ENCODE data around the gene GDPD5. TPM values are rescaled to one million over a fixed set of nuclear protein-coding genes. Genes with fewer than 3 reads are reported as not detected.

The GDPD5 gene
- total RNA-seq, 6 donors from 2014 or later: 5.7 to 34.6 (median 14.0) TPM

DNA sequence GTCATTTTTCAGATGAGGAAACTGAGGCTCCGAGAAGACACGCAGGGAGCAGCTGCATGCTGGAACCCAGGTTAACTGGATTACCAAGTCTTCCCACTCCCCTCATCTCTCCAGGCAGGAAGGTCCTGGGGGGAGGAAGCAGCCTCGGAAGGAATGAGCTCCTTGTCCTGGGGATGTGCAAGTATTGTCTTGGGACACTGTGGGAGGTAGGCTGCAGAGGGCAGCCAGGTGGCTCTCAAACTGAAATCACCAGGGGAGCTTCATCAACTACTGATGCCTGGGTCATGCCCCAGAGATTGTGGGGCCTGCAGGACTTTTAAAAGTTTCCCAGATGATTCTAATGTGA, 7.6 kb downstream of the GDPD5 start:
- no peaks in the 10 kb centered on the region for H3K36me3 ChIP-seq
- H3K4me1 ChIP-seq: no peaks in the 10 kb centered on the region
- no peaks in the 10 kb centered on the region for H3K9me3 ChIP-seq
- no peak for DNase-seq
- no peak for ATAC-seq (ENCODE audit: low FRiP score in 2 of 2)
- H3K27ac ChIP-seq: no peak overlapping the region
- no peaks in the 10 kb centered on the region for H3K27me3 ChIP-seq
- no peak for TF ChIP-seq POLR2A (IDR thresholded peaks at IDR 0.05)
- TF ChIP-seq EP300 (IDR thresholded peaks at IDR 0.05): no peak
- TF ChIP-seq, protein P1, sequence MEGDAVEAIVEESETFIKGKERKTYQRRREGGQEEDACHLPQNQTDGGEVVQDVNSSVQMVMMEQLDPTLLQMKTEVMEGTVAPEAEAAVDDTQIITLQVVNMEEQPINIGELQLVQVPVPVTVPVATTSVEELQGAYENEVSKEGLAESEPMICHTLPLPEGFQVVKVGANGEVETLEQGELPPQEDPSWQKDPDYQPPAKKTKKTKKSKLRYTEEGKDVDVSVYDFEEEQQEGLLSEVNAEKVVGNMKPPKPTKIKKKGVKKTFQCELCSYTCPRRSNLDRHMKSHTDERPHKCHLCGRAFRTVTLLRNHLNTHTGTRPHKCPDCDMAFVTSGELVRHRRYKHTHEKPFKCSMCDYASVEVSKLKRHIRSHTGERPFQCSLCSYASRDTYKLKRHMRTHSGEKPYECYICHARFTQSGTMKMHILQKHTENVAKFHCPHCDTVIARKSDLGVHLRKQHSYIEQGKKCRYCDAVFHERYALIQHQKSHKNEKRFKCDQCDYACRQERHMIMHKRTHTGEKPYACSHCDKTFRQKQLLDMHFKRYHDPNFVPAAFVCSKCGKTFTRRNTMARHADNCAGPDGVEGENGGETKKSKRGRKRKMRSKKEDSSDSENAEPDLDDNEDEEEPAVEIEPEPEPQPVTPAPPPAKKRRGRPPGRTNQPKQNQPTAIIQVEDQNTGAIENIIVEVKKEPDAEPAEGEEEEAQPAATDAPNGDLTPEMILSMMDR (IDR thresholded peaks at IDR 0.05): no peak
- TF ChIP-seq POLR2AphosphoS5 (IDR thresholded peaks at IDR 0.05): no peak
- no peak overlapping the region for H3K4me3 ChIP-seq
- 90 to 92% methylated on average over 3 of the region's 3 CpGs for WGBS, 2 donors

DNA sequence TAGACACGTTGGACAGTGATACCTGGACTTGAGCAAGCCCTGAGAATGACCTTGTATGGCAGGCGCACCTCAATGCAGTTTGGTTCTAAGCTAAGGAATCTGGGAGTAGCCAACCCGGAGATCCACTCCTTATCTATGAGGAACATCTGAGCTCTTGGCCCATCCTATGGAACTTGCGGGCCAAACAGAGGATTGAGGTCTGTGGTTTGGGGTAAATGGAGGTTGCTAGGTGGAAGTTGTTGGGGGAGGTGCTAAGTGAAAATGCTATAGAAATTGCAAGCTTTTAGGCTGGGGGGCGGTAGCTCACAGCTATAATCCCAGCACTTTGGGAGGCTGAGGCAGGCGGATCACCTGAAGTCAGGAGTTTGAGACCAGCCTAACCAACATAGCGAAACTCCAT, 8.9 kb downstream of the GDPD5 start:
- Histone ChIP-seq H3K27ac (no peak overlapping the region), H3K36me3 (no peaks in the 10 kb centered on the region), H3K4me3 (no peak overlapping the region), H3K4me1 (no peaks in the 10 kb centered on the region), H3K27me3 (no peaks in the 10 kb centered on the region), H3K9me3 (no peaks in the 10 kb centered on the region)
- DNase-seq (no peak), ATAC-seq (ENCODE audit: low FRiP score in 2 of 2) (no peak)
- no peak for TF ChIP-seq POLR2AphosphoS5 (IDR thresholded peaks at IDR 0.05)
- TF ChIP-seq, protein P1 (IDR thresholded peaks at IDR 0.05): no peak
- no peak for TF ChIP-seq POLR2A (IDR thresholded peaks at IDR 0.05)
- TF ChIP-seq EP300 (IDR thresholded peaks at IDR 0.05): no peak
- 78 to 89% methylated on average over 7 of the region's 7 CpGs for WGBS, 2 donors

DNA sequence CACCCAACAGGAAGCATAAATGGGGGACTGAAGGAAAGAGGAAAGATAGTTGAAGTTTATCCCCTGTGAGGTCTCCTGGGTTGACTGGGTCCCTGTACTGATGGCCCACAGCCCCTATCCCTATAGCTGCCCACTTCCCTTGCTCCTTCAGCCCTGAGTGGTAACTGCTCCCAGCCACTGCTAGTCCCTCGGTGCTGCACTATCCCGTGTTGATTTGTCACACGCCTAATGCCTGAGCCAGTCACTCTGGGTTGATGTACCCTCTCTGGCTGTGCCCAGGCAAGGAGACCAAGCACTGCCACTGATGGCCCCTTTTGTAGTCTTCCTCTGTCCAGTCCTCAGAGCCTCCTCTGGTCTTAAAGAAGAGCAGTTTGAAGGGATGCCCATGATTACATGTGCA, 9.6 kb downstream of the GDPD5 start:
- Histone ChIP-seq H3K9me3 (no peaks in the 10 kb centered on the region), H3K27me3 (no peaks in the 10 kb centered on the region), H3K27ac (no peak overlapping the region), H3K4me1 (no peaks in the 10 kb centered on the region), H3K4me3 (no peak overlapping the region), H3K36me3 (no peaks in the 10 kb centered on the region)
- ATAC-seq (ENCODE audit: low FRiP score in 2 of 2) (no peak), DNase-seq (no peak)
- 92 to 93% methylated on average over 3 of the region's 3 CpGs for WGBS, 2 donors
- TF ChIP-seq, protein P1 (IDR thresholded peaks at IDR 0.05): no peak
- no peak for TF ChIP-seq EP300 (IDR thresholded peaks at IDR 0.05)
- TF ChIP-seq POLR2AphosphoS5 (IDR thresholded peaks at IDR 0.05): no peak
- TF ChIP-seq POLR2A (IDR thresholded peaks at IDR 0.05): no peak

DNA sequence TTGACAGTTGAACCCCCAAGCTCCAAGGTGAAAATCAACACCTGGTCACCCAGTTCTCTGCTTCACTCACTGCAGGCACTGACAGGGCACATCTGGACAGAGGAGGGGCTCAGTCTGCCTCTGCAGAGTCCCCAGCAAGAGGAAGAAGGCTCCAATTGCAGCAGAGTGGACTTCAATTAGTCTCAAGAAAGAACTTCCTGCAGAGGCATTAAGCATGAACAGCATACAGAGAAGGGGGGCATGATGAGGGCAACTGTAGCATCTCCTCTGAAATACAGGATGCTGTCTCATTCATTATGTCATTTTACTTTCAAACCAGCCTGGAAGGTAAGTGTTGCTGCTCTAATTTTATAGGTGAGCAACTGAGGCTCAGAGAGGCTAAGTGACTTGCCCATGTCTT, 11.1 kb downstream of the GDPD5 start:
- no peak overlapping the region for H3K4me3 ChIP-seq

DNA sequence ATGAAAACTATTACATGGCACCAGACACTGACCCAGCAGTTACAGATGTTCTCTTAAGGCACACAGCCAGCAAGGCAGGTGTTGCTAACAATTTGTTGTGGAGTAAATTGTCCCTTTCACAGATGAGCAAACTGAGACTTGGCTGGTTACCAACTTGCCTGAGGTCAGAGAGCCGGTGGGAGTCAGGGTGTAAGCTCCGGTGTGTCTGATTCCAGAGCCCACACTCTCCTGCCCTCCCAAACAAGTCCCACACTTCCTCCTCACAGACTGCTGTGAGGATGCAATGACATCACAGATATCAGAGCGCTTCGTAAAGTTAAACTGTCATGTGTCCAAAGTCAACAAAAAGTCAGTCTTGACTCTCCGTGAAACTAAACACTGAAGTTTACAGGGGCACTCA, 12.5 kb downstream of the GDPD5 start:
- Histone ChIP-seq H3K27me3 (no peaks in the 10 kb centered on the region), H3K27ac (no peak overlapping the region), H3K4me1 (peaks cover 0 to 12% (median 3%) of the 10 kb centered on the region in 4 donors), H3K36me3 (no peaks in the 10 kb centered on the region), H3K4me3 (no peak overlapping the region), H3K9me3 (no peaks in the 10 kb centered on the region)
- TF ChIP-seq, protein P1 (IDR thresholded peaks at IDR 0.05): no peak
- TF ChIP-seq POLR2A (IDR thresholded peaks at IDR 0.05): no peak
- no peak for TF ChIP-seq EP300 (IDR thresholded peaks at IDR 0.05)
- no peak for TF ChIP-seq POLR2AphosphoS5 (IDR thresholded peaks at IDR 0.05)
- ATAC-seq (ENCODE audit: low FRiP score in 2 of 2) (no peak), DNase-seq (no peak)
- 62 to 70% methylated on average over 4 to 5 of the region's 5 CpGs for WGBS, 2 donors

More for the DNA sequence above, 11.1 kb downstream of the GDPD5 start:
- DNase-seq (no peak), ATAC-seq (ENCODE audit: low FRiP score in 2 of 2) (no peak)
- H3K36me3 ChIP-seq: no peaks in the 10 kb centered on the region
- TF ChIP-seq, protein P1 (IDR thresholded peaks at IDR 0.05): no peak
- no peak for TF ChIP-seq EP300 (IDR thresholded peaks at IDR 0.05)
- no peak for TF ChIP-seq POLR2A (IDR thresholded peaks at IDR 0.05)
- no peak for TF ChIP-seq POLR2AphosphoS5 (IDR thresholded peaks at IDR 0.05)
- no peak overlapping the region for H3K27ac ChIP-seq
- peaks cover 0 to 12% (median 2%) of the 10 kb centered on the region in 4 donors for H3K4me1 ChIP-seq
- no peaks in the 10 kb centered on the region for H3K9me3 ChIP-seq
- no peaks in the 10 kb centered on the region for H3K27me3 ChIP-seq
